GM21515 (cell line): ENCODE data around the gene MTHFD2L.
A peak's percentile ranks its signal among the peaks of the same experiment; 100 is the strongest.
"Not testable (repeated sequence)": the region's sequence is repeated elsewhere in the genome, so short reads cannot be mapped to it uniquely, and the experiment has no call there.

Experiments
- ATAC-seq: cut with Tn5 transposase; IDR thresholded peaks from one replicate; pipeline ENCODE4 v1.9.1; 2021; ENCODE audit not compliant: unreplicated experiment

The MTHFD2L gene

GRCh38 chr4:74132188-74132587, 25.7 kb upstream of the MTHFD2L start:
- ATAC-seq = not testable (repeated sequence)

GRCh38 chr4:74132944-74133343, 25.0 kb upstream of the MTHFD2L start:
- ATAC-seq = no peak

- ATAC-seq = peak; percentile 83
Observed at GRCh38 chr4:74133786-74134499, 24.0 kb upstream of the MTHFD2L start.

- ATAC-seq = no peak
Observed at GRCh38 chr4:74134500-74134852, 23.4 kb upstream of the MTHFD2L start.

- no peak for ATAC-seq
Observed at GRCh38 chr4:74146581-74147129, 11.3 kb upstream of the MTHFD2L start.

- ATAC-seq = no peak
Observed at GRCh38 chr4:74148205-74148604, 9.7 kb upstream of the MTHFD2L start.

GRCh38 chr4:74152836-74153235, 5.1 kb upstream of the MTHFD2L start:
- ATAC-seq = no peak

- no peak for ATAC-seq
Observed at GRCh38 chr4:74156521-74156920, 1.4 kb upstream of the MTHFD2L start.

GRCh38 chr4:74157154-74157553, 764 bp upstream of the MTHFD2L start:
- ATAC-seq = no peak

- ATAC-seq = no peak
Observed at GRCh38 chr4:74158466-74159142, 686 bp downstream of the MTHFD2L start.

GRCh38 chr4:74159143-74159709, 1.3 kb downstream of the MTHFD2L start:
- ATAC-seq = no peak

- ATAC-seq = no peak
Observed at GRCh38 chr4:74161666-74162450, 3.9 kb downstream of the MTHFD2L start.

GRCh38 chr4:74166135-74166534, 8.2 kb downstream of the MTHFD2L start:
- peak; percentile 60 for ATAC-seq

- no peak for ATAC-seq
Observed at GRCh38 chr4:74166818-74167217, 8.9 kb downstream of the MTHFD2L start.

- ATAC-seq = no peak
Observed at GRCh38 chr4:74167585-74167984, 9.7 kb downstream of the MTHFD2L start.

- no peak for ATAC-seq
Observed at GRCh38 chr4:74168841-74169240, 10.9 kb downstream of the MTHFD2L start.

- ATAC-seq = no peak
Observed at GRCh38 chr4:74173321-74173720, 15.4 kb downstream of the MTHFD2L start.

- ATAC-seq = no peak
Observed at GRCh38 chr4:74174421-74174820, 16.5 kb downstream of the MTHFD2L start.

GRCh38 chr4:74174941-74175340, 17.0 kb downstream of the MTHFD2L start:
- ATAC-seq = no peak

GRCh38 chr4:74175379-74175778, 17.5 kb downstream of the MTHFD2L start:
- no peak for ATAC-seq

- no peak for ATAC-seq
Observed at GRCh38 chr4:74178798-74179197, 20.9 kb downstream of the MTHFD2L start.
